GM12878 (cell line): ENCODE data around the gene ZC3H6. TPM values are rescaled to one million over a fixed set of nuclear protein-coding genes. Genes with fewer than 3 reads are reported as not detected.

Experiments used
- BCL3 ChIP-seq: IDR thresholded peaks from 2 replicates; pipeline ENCODE4 v1.6.1; 2011; ENCODE audit warnings: borderline replicate concordance, low read depth, mild to moderate bottlenecking, moderate library complexity, low read length; ENCODE audit not compliant: insufficient read depth, poor library complexity, severe bottlenecking
- CEBPB ChIP-seq, 2 experiments: fragments of 150-350 bp in 1 of 2; IDR thresholded peaks; 2 replicates each; pipeline ENCODE4 v1.6.1; 2012 to 2014; ENCODE audit warnings: low read depth in 2 of 2, low read length in 2 of 2, borderline replicate concordance in 1 of 2, inconsistent platforms in 1 of 2
- CHD4 ChIP-seq: fragments of 200-600 bp; sonication (generic); IDR thresholded peaks from 2 replicates; pipeline ENCODE4 v1.6.1; 2016; ENCODE audit warnings: mild to moderate bottlenecking
- GABPA ChIP-seq: IDR thresholded peaks from 2 replicates; pipeline ENCODE4 v1.6.1; 2014; ENCODE audit warnings: antibody characterized with exemption, low read depth, mild to moderate bottlenecking, inconsistent platforms
- IKZF2 ChIP-seq, 2 experiments: fragments of 450-650 bp; IDR thresholded peaks; 2 replicates each; pipeline ENCODE4 v1.6.1; 2017; ENCODE audit warnings: mild to moderate bottlenecking in 2 of 2, moderate library complexity in 2 of 2
- KDM1A ChIP-seq: fragments of 200-600 bp; sonication (generic); IDR thresholded peaks from 2 replicates; pipeline ENCODE4 v1.6.1; 2016; ENCODE audit warnings: borderline replicate concordance
- MAX ChIP-seq: IDR thresholded peaks from 2 replicates; pipeline ENCODE4 v1.6.1; 2012; ENCODE audit warnings: low read depth, low read length, improper control_type of control experiment
- MTA2 ChIP-seq: fragments of 450-650 bp; IDR thresholded peaks from 2 replicates; pipeline ENCODE4 v1.6.1; 2016; ENCODE audit warnings: low read depth, mild to moderate bottlenecking, moderate library complexity
- MYB ChIP-seq: fragments of 150-350 bp; IDR thresholded peaks from 2 replicates; pipeline ENCODE4 v1.6.1; 2014; ENCODE audit warnings: mild to moderate bottlenecking, low read depth, low read length, borderline replicate concordance
- POLR2AphosphoS2 ChIP-seq: IDR thresholded peaks from 2 replicates; pipeline ENCODE4 v1.6.1; 2011; ENCODE audit warnings: low read depth, mild to moderate bottlenecking, low read length, improper control_type of control experiment, moderate library complexity
- RELB ChIP-seq: fragments of 450-650 bp; IDR thresholded peaks from 2 replicates; pipeline ENCODE4 v1.6.1; 2017; ENCODE audit warnings: low read depth, mild to moderate bottlenecking, moderate library complexity
- SMARCA5 ChIP-seq: fragments of 450-650 bp; IDR thresholded peaks from 2 replicates; pipeline ENCODE4 v1.6.1; 2017; ENCODE audit warnings: mild to moderate bottlenecking
- SREBF1 ChIP-seq: IDR thresholded peaks from 2 replicates; pipeline ENCODE4 v1.6.1; 2012; ENCODE audit warnings: mild to moderate bottlenecking, low read length
- SREBF2 ChIP-seq: IDR thresholded peaks from 2 replicates; pipeline ENCODE4 v1.6.1; 2012; ENCODE audit warnings: mild to moderate bottlenecking, low read length
- SRF ChIP-seq, 2 experiments: IDR thresholded peaks; 2 replicates each; pipeline ENCODE4 v1.6.1; 2011; ENCODE audit warnings: low read depth in 2 of 2, low read length in 2 of 2, mild to moderate bottlenecking in 1 of 2, moderate library complexity in 1 of 2
- TARDBP ChIP-seq: IDR thresholded peaks from 2 replicates; pipeline ENCODE4 v1.6.1; 2016; ENCODE audit warnings: borderline replicate concordance
- TCF12 ChIP-seq: IDR thresholded peaks from 2 replicates; pipeline ENCODE4 v1.6.1; 2011; ENCODE audit warnings: low read depth, mild to moderate bottlenecking, low read length
- ZNF274 ChIP-seq: IDR thresholded peaks from one replicate; pipeline ENCODE4 v1.8.0; 2011; ENCODE audit not compliant: insufficient read length, insufficient read depth
- ZNF384 ChIP-seq: IDR thresholded peaks from 2 replicates; pipeline ENCODE4 v1.6.1; 2012; ENCODE audit warnings: low read depth, mild to moderate bottlenecking, low read length, improper control_type of control experiment, borderline replicate concordance
- polyA plus RNA-seq, 11 experiments: library from polyadenylated mRNA; depleted of rRNA in 4 of 11; unstranded in 6 of 11; stranded (reverse) in 5 of 11; fragments of >200 nt; fragmentation: Nextera tagmentation in 4 of 11; fragmentation: Illumina TruSeq in 1 of 11; extraction: Ambion mirVana in 4 of 11; extraction: Trizol in 1 of 11; gene quantifications; 1 replicate in 1 of 11; 2 replicates in 10 of 11; pipeline versions ENCODE4 v1.2.1 to v1.2.3, GENCODE V29; 2011 to 2016; ENCODE audit warnings: inconsistent platforms in 2 of 11, missing spikeins in 2 of 11, low read depth in 1 of 11
- total RNA-seq, 4 experiments: library from RNA; depleted of rRNA in 3 of 4; stranded (reverse); fragments of >200 nt in 3 of 4; fragmentation: Illumina TruSeq in 1 of 4; extraction: Trizol in 1 of 4; gene quantifications; 2 replicates each; pipeline versions ENCODE4 v1.2.1 to v1.2.3, GENCODE V29; 2013 to 2021
- TF ChIP-seq, protein P1 (sequence below): fragments of 450-650 bp; IDR thresholded peaks from 2 replicates; pipeline ENCODE4 v1.6.1; 2017; ENCODE audit warnings: mild to moderate bottlenecking, moderate library complexity
- TF ChIP-seq, protein P2 (sequence below): fragments of 150-350 bp; IDR thresholded peaks from 2 replicates; pipeline ENCODE4 v1.6.1; 2014; ENCODE audit warnings: mild to moderate bottlenecking, low read depth, low read length

ZC3H6 gene
- total and polyA plus RNA-seq, 10 of the 15 experiments (the other 5 are each of a cell fraction or from before 2014, with no cell fraction given), result 0.53 to 4.7 (median 1.9) TPM

GRCh38 chr2:112259509-112260294 is 15.7 kb upstream of the ZC3H6 start (continued):
- TF ChIP-seq TARDBP (no peak), ZNF384 (0 out of 2 replicates have a peak, but pooled peaks have one; percentile 36), KDM1A (no peak), SRF (IDR thresholded peaks at IDR 0.05; ENCODE audit: low read depth in 2 of 2, low read length in 2 of 2) (no peak), MYB (no peak), SREBF2 (no peak), ZNF274 (no peak), BCL3 (no peak), RELB (peak; percentile 53; the same call in 1 of the 2 replicates), GABPA (no peak), IKZF2 (IDR thresholded peaks at IDR 0.05) (peak in 1 of 2 experiments; percentile 49; a peak in 2 of 4 replicates), SREBF1 (no peak), TCF12 (no peak), MAX (0 out of 2 replicates have a peak, but pooled peaks have one; percentile 40), MTA2 (0 out of 2 replicates have a peak, but pooled peaks have one; percentile 17), SMARCA5 (0 out of 2 replicates have a peak, but pooled peaks have one; percentile 33), CEBPB (IDR thresholded peaks at IDR 0.05; ENCODE audit: borderline replicate concordance in 1 of 2, low read depth in 2 of 2, low read length in 2 of 2) (0 out of 4 replicates have a peak, but pooled peaks of 1 of the 2 experiments have one; percentile 8), POLR2AphosphoS2 (no peak), CHD4 (no peak)
- TF ChIP-seq, protein P1, sequence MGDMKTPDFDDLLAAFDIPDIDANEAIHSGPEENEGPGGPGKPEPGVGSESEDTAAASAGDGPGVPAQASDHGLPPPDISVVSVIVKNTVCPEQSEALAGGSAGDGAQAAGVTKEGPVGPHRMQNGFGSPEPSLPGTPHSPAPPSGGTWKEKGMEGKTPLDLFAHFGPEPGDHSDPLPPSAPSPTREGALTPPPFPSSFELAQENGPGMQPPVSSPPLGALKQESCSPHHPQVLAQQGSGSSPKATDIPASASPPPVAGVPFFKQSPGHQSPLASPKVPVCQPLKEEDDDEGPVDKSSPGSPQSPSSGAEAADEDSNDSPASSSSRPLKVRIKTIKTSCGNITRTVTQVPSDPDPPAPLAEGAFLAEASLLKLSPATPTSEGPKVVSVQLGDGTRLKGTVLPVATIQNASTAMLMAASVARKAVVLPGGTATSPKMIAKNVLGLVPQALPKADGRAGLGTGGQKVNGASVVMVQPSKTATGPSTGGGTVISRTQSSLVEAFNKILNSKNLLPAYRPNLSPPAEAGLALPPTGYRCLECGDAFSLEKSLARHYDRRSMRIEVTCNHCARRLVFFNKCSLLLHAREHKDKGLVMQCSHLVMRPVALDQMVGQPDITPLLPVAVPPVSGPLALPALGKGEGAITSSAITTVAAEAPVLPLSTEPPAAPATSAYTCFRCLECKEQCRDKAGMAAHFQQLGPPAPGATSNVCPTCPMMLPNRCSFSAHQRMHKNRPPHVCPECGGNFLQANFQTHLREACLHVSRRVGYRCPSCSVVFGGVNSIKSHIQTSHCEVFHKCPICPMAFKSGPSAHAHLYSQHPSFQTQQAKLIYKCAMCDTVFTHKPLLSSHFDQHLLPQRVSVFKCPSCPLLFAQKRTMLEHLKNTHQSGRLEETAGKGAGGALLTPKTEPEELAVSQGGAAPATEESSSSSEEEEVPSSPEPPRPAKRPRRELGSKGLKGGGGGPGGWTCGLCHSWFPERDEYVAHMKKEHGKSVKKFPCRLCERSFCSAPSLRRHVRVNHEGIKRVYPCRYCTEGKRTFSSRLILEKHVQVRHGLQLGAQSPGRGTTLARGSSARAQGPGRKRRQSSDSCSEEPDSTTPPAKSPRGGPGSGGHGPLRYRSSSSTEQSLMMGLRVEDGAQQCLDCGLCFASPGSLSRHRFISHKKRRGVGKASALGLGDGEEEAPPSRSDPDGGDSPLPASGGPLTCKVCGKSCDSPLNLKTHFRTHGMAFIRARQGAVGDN, result no peak
- TF ChIP-seq, protein P2, sequence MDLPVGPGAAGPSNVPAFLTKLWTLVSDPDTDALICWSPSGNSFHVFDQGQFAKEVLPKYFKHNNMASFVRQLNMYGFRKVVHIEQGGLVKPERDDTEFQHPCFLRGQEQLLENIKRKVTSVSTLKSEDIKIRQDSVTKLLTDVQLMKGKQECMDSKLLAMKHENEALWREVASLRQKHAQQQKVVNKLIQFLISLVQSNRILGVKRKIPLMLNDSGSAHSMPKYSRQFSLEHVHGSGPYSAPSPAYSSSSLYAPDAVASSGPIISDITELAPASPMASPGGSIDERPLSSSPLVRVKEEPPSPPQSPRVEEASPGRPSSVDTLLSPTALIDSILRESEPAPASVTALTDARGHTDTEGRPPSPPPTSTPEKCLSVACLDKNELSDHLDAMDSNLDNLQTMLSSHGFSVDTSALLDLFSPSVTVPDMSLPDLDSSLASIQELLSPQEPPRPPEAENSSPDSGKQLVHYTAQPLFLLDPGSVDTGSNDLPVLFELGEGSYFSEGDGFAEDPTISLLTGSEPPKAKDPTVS, result no peak
